ENCODE results near the gene CARHSP1. TPM values are rescaled to one million over a fixed set of nuclear protein-coding genes. Genes with fewer than 3 reads are reported as not detected.

Gene CARHSP1
- total RNA-seq, 1 donor from 2014 or later: 151 TPM

DNA sequence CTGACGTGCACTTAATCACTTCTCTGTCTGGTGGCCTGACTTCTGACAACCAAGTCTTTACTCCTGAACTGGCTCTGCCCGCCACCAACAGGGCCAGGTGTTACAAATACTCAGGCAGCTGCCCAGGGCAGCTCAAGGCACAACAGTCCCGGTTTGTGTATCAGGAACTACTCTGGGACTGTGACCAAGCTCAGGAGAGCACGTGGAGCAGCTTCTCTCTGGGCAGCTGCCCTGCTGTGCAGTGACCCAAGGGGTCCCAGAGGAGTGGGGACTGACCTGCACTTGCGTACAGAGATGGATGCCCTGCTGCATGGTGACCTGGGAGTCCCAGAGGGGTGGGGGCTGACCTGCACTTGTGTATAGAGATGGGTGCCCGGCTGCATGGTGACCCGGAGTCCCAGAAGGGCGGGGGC lies 35.2 kb upstream of the CARHSP1 start:
- intact Hi-C loops (cut with DNase I): no loop called here
- H3K4me3 ChIP-seq: no peak overlapping the region
- TF ChIP-seq, protein P1, sequence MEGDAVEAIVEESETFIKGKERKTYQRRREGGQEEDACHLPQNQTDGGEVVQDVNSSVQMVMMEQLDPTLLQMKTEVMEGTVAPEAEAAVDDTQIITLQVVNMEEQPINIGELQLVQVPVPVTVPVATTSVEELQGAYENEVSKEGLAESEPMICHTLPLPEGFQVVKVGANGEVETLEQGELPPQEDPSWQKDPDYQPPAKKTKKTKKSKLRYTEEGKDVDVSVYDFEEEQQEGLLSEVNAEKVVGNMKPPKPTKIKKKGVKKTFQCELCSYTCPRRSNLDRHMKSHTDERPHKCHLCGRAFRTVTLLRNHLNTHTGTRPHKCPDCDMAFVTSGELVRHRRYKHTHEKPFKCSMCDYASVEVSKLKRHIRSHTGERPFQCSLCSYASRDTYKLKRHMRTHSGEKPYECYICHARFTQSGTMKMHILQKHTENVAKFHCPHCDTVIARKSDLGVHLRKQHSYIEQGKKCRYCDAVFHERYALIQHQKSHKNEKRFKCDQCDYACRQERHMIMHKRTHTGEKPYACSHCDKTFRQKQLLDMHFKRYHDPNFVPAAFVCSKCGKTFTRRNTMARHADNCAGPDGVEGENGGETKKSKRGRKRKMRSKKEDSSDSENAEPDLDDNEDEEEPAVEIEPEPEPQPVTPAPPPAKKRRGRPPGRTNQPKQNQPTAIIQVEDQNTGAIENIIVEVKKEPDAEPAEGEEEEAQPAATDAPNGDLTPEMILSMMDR (IDR thresholded peaks at IDR 0.05): no peak
- H3K27me3 ChIP-seq: no peaks in the 10 kb centered on the region
- no peak overlapping the region for H3K27ac ChIP-seq
- H3K36me3 ChIP-seq: peaks cover 84 to 97% of the 10 kb centered on the region in 2 donors
- no peaks in the 10 kb centered on the region for H3K4me1 ChIP-seq
- H3K9me3 ChIP-seq: no peaks in the 10 kb centered on the region
- DNase-seq (ENCODE audit: low spot score in 2 of 2): no peak

DNA sequence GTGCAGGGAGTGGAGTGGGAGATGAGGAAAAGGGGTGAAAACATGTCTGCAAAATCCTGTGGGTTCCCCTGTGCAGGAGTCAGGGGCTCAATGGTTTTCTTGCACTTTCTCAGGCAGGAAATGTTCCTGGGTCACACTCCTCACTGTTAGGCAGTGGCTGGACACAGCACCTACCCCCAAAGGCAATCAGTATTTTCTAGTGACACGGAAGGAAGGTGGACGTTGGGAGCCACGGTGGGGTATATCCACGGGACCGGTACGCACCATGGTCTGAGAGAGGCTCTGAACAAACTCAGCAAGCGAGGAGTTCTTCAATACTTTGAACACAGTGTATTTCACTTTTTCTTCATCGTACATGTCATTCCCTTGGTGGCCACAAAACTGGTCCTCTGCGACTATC lies 34.2 kb upstream of the CARHSP1 start:
- Histone ChIP-seq H3K27me3 (no peaks in the 10 kb centered on the region), H3K9me3 (no peaks in the 10 kb centered on the region), H3K36me3 (peaks cover 84 to 97% of the 10 kb centered on the region in 2 donors), H3K4me1 (no peaks in the 10 kb centered on the region), H3K27ac (no peak overlapping the region), H3K4me3 (no peak overlapping the region)
- TF ChIP-seq, protein P1 (IDR thresholded peaks at IDR 0.05): no peak
- no peak for DNase-seq (ENCODE audit: low spot score in 2 of 2)
- intact Hi-C loops (cut with DNase I): no loop called here

DNA sequence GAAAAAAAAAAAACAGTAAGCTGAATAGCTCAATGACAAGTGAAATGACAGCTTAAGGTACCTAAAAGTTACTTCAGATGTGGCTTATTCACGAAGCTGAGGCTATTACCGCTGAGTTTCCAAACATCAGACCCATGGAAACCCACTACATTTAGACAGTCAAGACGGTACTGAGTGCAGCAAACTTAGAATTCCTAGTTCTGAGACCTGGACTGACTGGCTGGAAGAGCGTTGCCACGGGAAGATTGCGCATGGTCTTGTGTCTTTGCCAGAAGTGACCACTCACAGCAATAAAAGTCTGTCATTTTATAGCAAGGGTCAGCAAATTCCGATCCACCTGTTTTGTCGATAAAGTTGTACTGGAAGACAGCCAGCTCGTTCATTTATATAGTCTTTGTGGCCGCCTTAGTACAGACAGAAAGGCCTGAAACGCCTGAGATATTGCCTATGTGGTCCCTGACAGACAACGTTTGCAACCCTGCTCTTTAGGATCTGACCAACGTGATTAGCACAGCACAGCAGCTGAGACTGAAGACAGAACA lies 32.6 kb upstream of the CARHSP1 start:
- Histone ChIP-seq H3K4me3 (no peak overlapping the region), H3K27me3 (no peaks in the 10 kb centered on the region), H3K27ac (no peak overlapping the region), H3K4me1 (no peaks in the 10 kb centered on the region), H3K9me3 (no peaks in the 10 kb centered on the region), H3K36me3 (peaks cover 99 to 100% of the 10 kb centered on the region in 2 donors)
- no peak for DNase-seq (ENCODE audit: low spot score in 2 of 2)
- TF ChIP-seq, protein P1 (IDR thresholded peaks at IDR 0.05): no peak
- intact Hi-C loops (cut with DNase I): no loop called here

DNA sequence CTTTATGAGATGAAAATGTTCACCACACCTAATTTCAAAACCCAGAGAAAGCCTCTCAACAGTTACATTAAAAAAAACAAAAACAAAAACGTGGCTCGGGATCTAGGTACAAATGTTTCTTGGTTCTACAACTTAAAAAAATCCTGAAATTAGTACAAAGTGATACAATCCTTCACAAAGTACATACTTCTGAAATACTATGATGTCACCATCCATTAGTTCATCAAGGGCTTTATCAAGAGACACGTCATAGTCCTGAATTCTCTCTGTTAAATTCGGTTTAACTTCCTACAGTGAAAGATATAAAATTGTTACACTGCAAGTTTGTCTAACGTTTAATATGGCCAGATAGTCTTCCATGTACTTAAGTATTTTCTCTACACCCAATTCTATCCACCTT lies 31.5 kb upstream of the CARHSP1 start:
- no peaks in the 10 kb centered on the region for H3K27me3 ChIP-seq
- no peak overlapping the region for H3K4me3 ChIP-seq
- no peak overlapping the region for H3K27ac ChIP-seq
- H3K4me1 ChIP-seq: no peaks in the 10 kb centered on the region
- intact Hi-C loops (cut with DNase I): no loop called here
- H3K36me3 ChIP-seq: peaks cover 98 to 100% of the 10 kb centered on the region in 2 donors
- TF ChIP-seq, protein P1 (IDR thresholded peaks at IDR 0.05): no peak
- no peak for DNase-seq (ENCODE audit: low spot score in 2 of 2)
- no peaks in the 10 kb centered on the region for H3K9me3 ChIP-seq

DNA sequence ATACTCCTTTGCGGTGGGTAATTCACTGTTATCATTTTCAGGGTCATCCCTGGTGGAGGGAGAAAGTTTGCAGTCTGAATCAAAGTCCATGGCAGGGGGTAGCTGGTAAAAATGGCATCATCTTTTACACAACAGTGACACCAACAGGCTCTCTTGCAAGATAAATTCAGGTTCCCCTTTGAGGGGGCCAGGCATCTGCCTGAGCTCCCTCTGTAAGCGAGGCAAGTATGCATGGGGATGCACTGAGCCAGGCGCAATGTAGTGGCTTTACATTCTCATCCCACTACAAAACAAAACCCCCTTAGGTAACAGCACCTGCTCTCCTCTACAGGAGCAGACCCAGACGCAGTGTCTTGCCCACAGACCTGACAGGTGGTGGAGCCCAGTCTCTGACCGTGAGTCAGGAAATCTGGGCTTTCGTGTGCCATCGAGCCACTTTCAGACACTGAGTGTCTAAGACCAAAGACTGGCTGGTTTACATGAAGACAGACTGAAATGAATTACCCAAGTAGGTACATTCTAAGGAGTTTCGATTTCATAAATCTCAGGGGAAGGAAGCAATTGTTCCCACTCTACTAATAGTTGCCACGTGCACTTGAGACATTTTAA lies 31.0 kb upstream of the CARHSP1 start:
- intact Hi-C loops (cut with DNase I): no loop called here
- no peak overlapping the region for H3K27ac ChIP-seq
- no peak for DNase-seq (ENCODE audit: low spot score in 2 of 2)

More for the DNA sequence above, 31.0 kb upstream of the CARHSP1 start:
- Histone ChIP-seq H3K9me3 (no peaks in the 10 kb centered on the region), H3K4me3 (no peak overlapping the region), H3K36me3 (peaks cover 98 to 100% of the 10 kb centered on the region in 2 donors), H3K4me1 (no peaks in the 10 kb centered on the region), H3K27me3 (no peaks in the 10 kb centered on the region)
- TF ChIP-seq, protein P1 (IDR thresholded peaks at IDR 0.05): no peak

Data from ascending aorta (tissue), 2 donors.